Erythroblast (primary cell): Measurements from ENCODE around the gene GRAMD4.

Experiments used
- GATA1 ChIP-seq: IDR thresholded peaks from 2 replicates; pipeline ENCODE4 v1.6.1; 2011; ENCODE audit warnings: low read depth, mild to moderate bottlenecking, control low read depth, low read length, moderate library complexity
- POLR2A ChIP-seq: IDR thresholded peaks from 2 replicates; pipeline ENCODE4 v1.6.1; 2011; ENCODE audit warnings: mild to moderate bottlenecking, low read length

- no peak for TF ChIP-seq POLR2A
- no peak for TF ChIP-seq GATA1
Measured at GRCh38 chr22:46663436-46664100, 43.4 kb downstream of the GRAMD4 start.
